Activated naive CD4-positive, alpha-beta T cell treated with anti-CD3 and anti-CD28 coated beads, Interleukin-2, amount 10 ng/mL, durations not matched to agents 7 days and 5 days (primary cell): ENCODE results near the gene COL26A1.
"Not testable (repeated sequence)": the region's sequence is repeated elsewhere in the genome, so short reads cannot be mapped to it uniquely, and the experiment has no call there.

Source experiments
- CTCF ChIA-PET: fragments of 350-600 bp; sonication (Branson Sonifier 250); formaldehyde crosslinking; loops from one replicate; lab custom pipeline; 2021; ENCODE audit warnings: antibody characterized with exemption; lab: Charles Lee
- DNase-seq: peaks from one replicate; pipeline ENCODE4 v3.0.0-alpha.2; 2020
- H3K27ac Mint-ChIP-seq: one replicate; pipeline ENCODE4 v1.8.0; 2021; ENCODE audit warnings: mild to moderate bottlenecking, moderate library complexity, mixed read lengths
- H3K27me3 Mint-ChIP-seq: one replicate; pipeline ENCODE4 v1.8.0; 2021; ENCODE audit warnings: mild to moderate bottlenecking, mixed read lengths
- H3K36me3 Mint-ChIP-seq: one replicate; pipeline ENCODE4 v1.8.0; 2021; ENCODE audit warnings: mixed read lengths
- H3K4me1 Mint-ChIP-seq: one replicate; pipeline ENCODE4 v1.8.0; 2021; ENCODE audit warnings: mixed read lengths
- H3K4me3 Mint-ChIP-seq: one replicate; pipeline ENCODE4 v1.8.0; 2021; ENCODE audit warnings: mild to moderate bottlenecking, moderate library complexity, mixed read lengths
- H3K9me3 Mint-ChIP-seq: one replicate; pipeline ENCODE4 v1.8.0; 2021; ENCODE audit warnings: mixed read lengths

COL26A1 gene

GRCh38 chr7:101457001-101457750 lies 94.5 kb downstream of the COL26A1 start:
- Mint-ChIP-seq H3K4me3 (no peak overlapping the region), H3K27ac (no peak overlapping the region), H3K9me3 (no peaks in the 10 kb centered on the region), H3K27me3 (peaks cover 24% of the 10 kb centered on the region), H3K36me3 (no peaks in the 10 kb centered on the region), H3K4me1 (no peaks in the 10 kb centered on the region)
- no peak for DNase-seq
- CTCF ChIA-PET, result interaction anchor here (2.9 kb wide), 1 partner anchor 51 kb away, joined by 9 read pairs; no protein-coding TSS in a partner anchor

GRCh38 chr7:101465131-101465530 lies 102.5 kb downstream of the COL26A1 start:
- H3K27me3 Mint-ChIP-seq, result peaks cover 31% of the 10 kb centered on the region
- no peaks in the 10 kb centered on the region for H3K36me3 Mint-ChIP-seq
- DNase-seq, result no peak
- H3K4me3 Mint-ChIP-seq, result peak overlapping the region; percentile 21
- no peaks in the 10 kb centered on the region for H3K9me3 Mint-ChIP-seq
- H3K4me1 Mint-ChIP-seq, result peaks cover 22% of the 10 kb centered on the region
- H3K27ac Mint-ChIP-seq, result peak overlapping the region; percentile 88
- CTCF ChIA-PET, result interaction anchor here (1.3 to 1.7 kb wide), 2 partner anchors 40 to 66 kb away, joined by 3 to 4 read pairs; no protein-coding TSS in a partner anchor

GRCh38 chr7:101465576-101466196 lies 103.0 kb downstream of the COL26A1 start:
- H3K4me1 Mint-ChIP-seq, result peaks cover 22% of the 10 kb centered on the region
- no peaks in the 10 kb centered on the region for H3K9me3 Mint-ChIP-seq
- peaks cover 32% of the 10 kb centered on the region for H3K27me3 Mint-ChIP-seq
- H3K4me3 Mint-ChIP-seq, result peak overlapping the region; percentile 21
- no peaks in the 10 kb centered on the region for H3K36me3 Mint-ChIP-seq
- DNase-seq, result peak; percentile 57
- CTCF ChIA-PET, result interaction anchor here (1.3 kb wide), 1 partner anchor 40 kb away, joined by 4 read pairs; no protein-coding TSS in a partner anchor
- H3K27ac Mint-ChIP-seq, result peak overlapping the region; percentile 88

- DNase-seq, result no peak
- Mint-ChIP-seq H3K9me3 (no peaks in the 10 kb centered on the region), H3K27ac (no peak overlapping the region), H3K4me3 (no peak overlapping the region), H3K4me1 (peaks cover 22% of the 10 kb centered on the region), H3K27me3 (peaks cover 30% of the 10 kb centered on the region), H3K36me3 (no peaks in the 10 kb centered on the region)
- CTCF ChIA-PET, result no interaction called here
Observed at GRCh38 chr7:101466871-101467270, 104.2 kb downstream of the COL26A1 start.

GRCh38 chr7:101468546-101469275 lies 106.0 kb downstream of the COL26A1 start:
- H3K27me3 Mint-ChIP-seq, result peaks cover 32% of the 10 kb centered on the region
- H3K9me3 Mint-ChIP-seq, result no peaks in the 10 kb centered on the region
- H3K36me3 Mint-ChIP-seq, result no peaks in the 10 kb centered on the region
- CTCF ChIA-PET, result no interaction called here
- no peak for DNase-seq
- H3K4me3 Mint-ChIP-seq, result no peak overlapping the region
- H3K27ac Mint-ChIP-seq, result peak overlapping the region; percentile 26
- peaks cover 22% of the 10 kb centered on the region for H3K4me1 Mint-ChIP-seq

GRCh38 chr7:101470668-101471487 lies 108.2 kb downstream of the COL26A1 start:
- H3K27ac Mint-ChIP-seq, result no peak overlapping the region
- H3K27me3 Mint-ChIP-seq, result peaks cover 31% of the 10 kb centered on the region
- no peaks in the 10 kb centered on the region for H3K36me3 Mint-ChIP-seq
- H3K9me3 Mint-ChIP-seq, result no peaks in the 10 kb centered on the region
- DNase-seq, result no peak
- CTCF ChIA-PET, result no interaction called here
- no peak overlapping the region for H3K4me3 Mint-ChIP-seq
- H3K4me1 Mint-ChIP-seq, result peaks cover 9% of the 10 kb centered on the region

GRCh38 chr7:101474178-101474577 lies 111.5 kb downstream of the COL26A1 start:
- H3K9me3 Mint-ChIP-seq, result peaks cover 5% of the 10 kb centered on the region

GRCh38 chr7:101475691-101476090 lies 113.0 kb downstream of the COL26A1 start:
- H3K9me3 Mint-ChIP-seq, result peaks cover 10% of the 10 kb centered on the region
- H3K4me1 Mint-ChIP-seq, H3K36me3 Mint-ChIP-seq, CTCF ChIA-PET, H3K27ac Mint-ChIP-seq, H3K4me3 Mint-ChIP-seq, DNase-seq: not testable (repeated sequence)
- H3K27me3 Mint-ChIP-seq, result peaks cover 14% of the 10 kb centered on the region

More at GRCh38 chr7:101474178-101474577, 111.5 kb downstream of the COL26A1 start:
- Mint-ChIP-seq H3K4me1 (no peaks in the 10 kb centered on the region), H3K4me3 (no peak overlapping the region), H3K27me3 (peaks cover 22% of the 10 kb centered on the region), H3K36me3 (no peaks in the 10 kb centered on the region), H3K27ac (no peak overlapping the region)
- DNase-seq, result no peak
- CTCF ChIA-PET, result interaction anchor here (0.7 to 0.8 kb wide), 2 partner anchors 8 to 404 kb away, joined by 3 to 4 read pairs; no protein-coding TSS in a partner anchor

GRCh38 chr7:101479217-101479616 lies 116.5 kb downstream of the COL26A1 start:
- H3K36me3 Mint-ChIP-seq, result no peaks in the 10 kb centered on the region
- no peak for DNase-seq
- no peaks in the 10 kb centered on the region for H3K4me1 Mint-ChIP-seq
- peaks cover 10% of the 10 kb centered on the region for H3K9me3 Mint-ChIP-seq
- no peak overlapping the region for H3K27ac Mint-ChIP-seq
- CTCF ChIA-PET, result interaction anchor here (0.6 to 0.9 kb wide), 3 partner anchors 29 to 503 kb away, joined by 3 read pairs; no protein-coding TSS in a partner anchor
- H3K27me3 Mint-ChIP-seq, result peaks cover 10% of the 10 kb centered on the region
- no peak overlapping the region for H3K4me3 Mint-ChIP-seq

- CTCF ChIA-PET, H3K36me3 Mint-ChIP-seq, H3K4me1 Mint-ChIP-seq, H3K9me3 Mint-ChIP-seq, H3K4me3 Mint-ChIP-seq, H3K27ac Mint-ChIP-seq, DNase-seq: not testable (repeated sequence)
- H3K27me3 Mint-ChIP-seq, result peaks cover 16% of the 10 kb centered on the region
Observed at GRCh38 chr7:101486056-101486432, 123.4 kb downstream of the COL26A1 start.

- H3K4me3 Mint-ChIP-seq, result no peak overlapping the region
Observed at GRCh38 chr7:101486433-101487104, 123.9 kb downstream of the COL26A1 start.

GRCh38 chr7:101487105-101487458 lies 124.4 kb downstream of the COL26A1 start:
- no peaks in the 10 kb centered on the region for H3K4me1 Mint-ChIP-seq
- no peak overlapping the region for H3K4me3 Mint-ChIP-seq
- CTCF ChIA-PET, result no interaction called here
- H3K36me3 Mint-ChIP-seq, result no peaks in the 10 kb centered on the region
- H3K27ac Mint-ChIP-seq, result no peak overlapping the region
- H3K27me3 Mint-ChIP-seq, result peaks cover 16% of the 10 kb centered on the region
- no peak for DNase-seq
- H3K9me3 Mint-ChIP-seq, result no peaks in the 10 kb centered on the region

More at GRCh38 chr7:101486433-101487104, 123.9 kb downstream of the COL26A1 start:
- Mint-ChIP-seq H3K36me3 (no peaks in the 10 kb centered on the region), H3K27ac (no peak overlapping the region), H3K9me3 (no peaks in the 10 kb centered on the region), H3K27me3 (peaks cover 16% of the 10 kb centered on the region), H3K4me1 (no peaks in the 10 kb centered on the region)
- DNase-seq, result no peak
- CTCF ChIA-PET, result no interaction called here

GRCh38 chr7:101487753-101488152 lies 125.1 kb downstream of the COL26A1 start:
- DNase-seq, result no peak
- Mint-ChIP-seq H3K4me3 (no peak overlapping the region), H3K36me3 (no peaks in the 10 kb centered on the region), H3K27me3 (peaks cover 16% of the 10 kb centered on the region), H3K4me1 (no peaks in the 10 kb centered on the region), H3K9me3 (no peaks in the 10 kb centered on the region), H3K27ac (no peak overlapping the region)
- CTCF ChIA-PET, result no interaction called here
